ENCODE data around the gene SH3RF1.

DNA sequence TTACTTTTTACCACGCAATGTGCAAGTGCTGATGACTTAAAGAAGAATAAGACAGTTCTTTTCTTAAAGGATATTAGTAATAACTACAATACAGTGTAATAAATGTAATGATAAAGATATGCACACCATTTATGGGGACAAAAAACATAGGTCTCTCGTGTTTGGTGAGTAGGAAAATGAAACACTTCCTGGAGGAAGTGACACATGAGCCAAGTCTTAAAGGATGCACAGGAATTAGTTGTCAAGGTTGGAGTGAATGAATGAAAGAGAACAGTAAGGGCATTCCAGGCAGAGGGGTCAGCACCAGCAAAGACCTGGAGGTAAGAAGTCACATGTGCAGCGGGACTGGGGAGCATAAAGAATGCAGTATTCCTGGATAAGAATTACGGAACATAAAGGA, 112.7 kb downstream of the SH3RF1 start:
- TF ChIP-seq EP300 (IDR thresholded peaks at IDR 0.05) (no peak), POLR2A (IDR thresholded peaks at IDR 0.05) (no peak)
- TF ChIP-seq, protein P1, sequence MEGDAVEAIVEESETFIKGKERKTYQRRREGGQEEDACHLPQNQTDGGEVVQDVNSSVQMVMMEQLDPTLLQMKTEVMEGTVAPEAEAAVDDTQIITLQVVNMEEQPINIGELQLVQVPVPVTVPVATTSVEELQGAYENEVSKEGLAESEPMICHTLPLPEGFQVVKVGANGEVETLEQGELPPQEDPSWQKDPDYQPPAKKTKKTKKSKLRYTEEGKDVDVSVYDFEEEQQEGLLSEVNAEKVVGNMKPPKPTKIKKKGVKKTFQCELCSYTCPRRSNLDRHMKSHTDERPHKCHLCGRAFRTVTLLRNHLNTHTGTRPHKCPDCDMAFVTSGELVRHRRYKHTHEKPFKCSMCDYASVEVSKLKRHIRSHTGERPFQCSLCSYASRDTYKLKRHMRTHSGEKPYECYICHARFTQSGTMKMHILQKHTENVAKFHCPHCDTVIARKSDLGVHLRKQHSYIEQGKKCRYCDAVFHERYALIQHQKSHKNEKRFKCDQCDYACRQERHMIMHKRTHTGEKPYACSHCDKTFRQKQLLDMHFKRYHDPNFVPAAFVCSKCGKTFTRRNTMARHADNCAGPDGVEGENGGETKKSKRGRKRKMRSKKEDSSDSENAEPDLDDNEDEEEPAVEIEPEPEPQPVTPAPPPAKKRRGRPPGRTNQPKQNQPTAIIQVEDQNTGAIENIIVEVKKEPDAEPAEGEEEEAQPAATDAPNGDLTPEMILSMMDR (IDR thresholded peaks at IDR 0.05): no peak
